Measurements from ENCODE around the gene C20orf173.
"Not testable (repeated sequence)": the region's sequence is repeated elsewhere in the genome, so short reads cannot be mapped to it uniquely, and the experiment has no call there.

Gene C20orf173

GRCh38 chr20:35546127-35546526, 16.7 kb upstream of the C20orf173 start:
- no peak for DNase-seq (ENCODE audit: low read depth)

GRCh38 chr20:35544941-35545340, 15.5 kb upstream of the C20orf173 start:
- peak; percentile 26 for DNase-seq (ENCODE audit: low read depth)

- DNase-seq (ENCODE audit: low read depth): no peak
Observed at GRCh38 chr20:35544436-35544835, 15.0 kb upstream of the C20orf173 start.

GRCh38 chr20:35542990-35543389, 13.5 kb upstream of the C20orf173 start:
- DNase-seq (ENCODE audit: low read depth): no peak

- DNase-seq (ENCODE audit: low read depth): peak; percentile 90
Observed at GRCh38 chr20:35541783-35542662, 12.6 kb upstream of the C20orf173 start, which contains the start of gene ERGIC3. ERGIC3 (plus strand) TSS chr20:35542078; CDS start chr20:35542098, 20 bp downstream.

GRCh38 chr20:35541118-35541782, 11.8 kb upstream of the C20orf173 start:
- no peak for DNase-seq (ENCODE audit: low read depth)

GRCh38 chr20:35539756-35540212, 10.3 kb upstream of the C20orf173 start:
- peak; percentile 55 for DNase-seq (ENCODE audit: low read depth)

GRCh38 chr20:35527122-35527769, 2.2 kb downstream of the C20orf173 start:
- DNase-seq (ENCODE audit: low read depth): no peak

- no peak for DNase-seq (ENCODE audit: low read depth)
Observed at GRCh38 chr20:35525639-35526038, 3.8 kb downstream of the C20orf173 start.

GRCh38 chr20:35523298-35523888, 6.1 kb downstream of the C20orf173 start:
- DNase-seq (ENCODE audit: low read depth): no peak

GRCh38 chr20:35518955-35519354, 10.5 kb downstream of the C20orf173 start:
- no peak for DNase-seq (ENCODE audit: low read depth)

GRCh38 chr20:35517767-35518166, 11.7 kb downstream of the C20orf173 start:
- DNase-seq (ENCODE audit: low read depth): not testable (repeated sequence)

GRCh38 chr20:35517125-35517524, 12.3 kb downstream of the C20orf173 start:
- no peak for DNase-seq (ENCODE audit: low read depth)

- DNase-seq (ENCODE audit: low read depth): peak; percentile 94
Observed at GRCh38 chr20:35515949-35516645, 13.4 kb downstream of the C20orf173 start.

- no peak for DNase-seq (ENCODE audit: low read depth)
Observed at GRCh38 chr20:35515341-35515740, 14.1 kb downstream of the C20orf173 start.

- no peak for DNase-seq (ENCODE audit: low read depth)
Observed at GRCh38 chr20:35514371-35514932, 15.0 kb downstream of the C20orf173 start.

GRCh38 chr20:35511814-35512420, 17.5 kb downstream of the C20orf173 start:
- peak; percentile 69 for DNase-seq (ENCODE audit: low read depth)

GRCh38 chr20:35510951-35511735, 18.3 kb downstream of the C20orf173 start:
- peak; percentile 74 for DNase-seq (ENCODE audit: low read depth)

- DNase-seq (ENCODE audit: low read depth): no peak
Observed at GRCh38 chr20:35508493-35509218, 20.8 kb downstream of the C20orf173 start.
